ENCODE data around the gene COL6A5. TPM values are rescaled to one million over a fixed set of nuclear protein-coding genes. Genes with fewer than 3 reads are reported as not detected.

Gene COL6A5
- total and polyA plus RNA-seq, 2 donors (not counting 1 experiment from before 2014, with no cell fraction given) = 0.06 to 0.66 TPM

DNA sequence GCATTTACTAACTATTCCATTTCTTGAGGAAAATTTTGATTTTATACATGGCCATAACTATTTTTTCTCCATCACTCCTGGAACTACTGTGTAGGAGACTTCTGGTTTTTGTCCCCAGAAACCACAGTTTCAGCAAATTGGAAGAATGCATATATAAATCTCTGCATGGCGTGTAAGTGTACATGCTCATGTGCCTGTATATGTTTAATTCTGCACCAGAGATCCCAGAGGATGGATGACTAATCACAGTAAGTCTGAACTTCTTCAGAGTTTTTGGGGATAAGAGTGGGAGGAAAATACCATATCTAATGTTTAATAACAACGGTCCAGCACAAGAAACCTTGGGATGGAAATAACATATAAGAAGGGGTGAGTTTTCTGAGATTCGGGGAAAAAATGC, 160.6 kb downstream of the COL6A5 start:
- TF ChIP-seq EZH2 (IDR thresholded peaks at IDR 0.05; ENCODE audit: low read length, missing control alignments) (no peak), CTCF (conservative IDR thresholded peaks at IDR 0.05 in 1 of 2, IDR thresholded peaks at IDR 0.05 in 1 of 2; ENCODE audit: low read depth in 1 of 2, low read length in 2 of 2) (no peak)
- no peaks in the 10 kb centered on the region for H3K9me3 ChIP-seq (ENCODE audit: control insufficient read depth, insufficient read depth, low read depth, low read length)
- H3K4me3 ChIP-seq (replicated peaks in 1 of 4; ENCODE audit: control extremely low read depth in 1 of 4, insufficient read depth in 1 of 4, low read depth in 3 of 4, low read length in 4 of 4) = no peak overlapping the region
- H3K27me3 ChIP-seq (ENCODE audit: control insufficient read depth, insufficient read depth, low read length) = no peaks in the 10 kb centered on the region
- no peaks in the 10 kb centered on the region for H4K20me1 ChIP-seq (ENCODE audit: control insufficient read depth, extremely low read depth, insufficient read depth, low read length)
- no peak overlapping the region for H3K4me2 ChIP-seq (ENCODE audit: extremely low read depth, insufficient read depth, low read length)
- no peaks in the 10 kb centered on the region for H3K4me1 ChIP-seq (ENCODE audit: control insufficient read depth, extremely low read depth, insufficient read depth, low read length)
- H3K36me3 ChIP-seq (ENCODE audit: control insufficient read depth, insufficient read depth, low read length) = no peaks in the 10 kb centered on the region
- DNase-seq (ENCODE audit: low read depth in 2 of 2) = no peak
- H3K27ac ChIP-seq (ENCODE audit: insufficient read depth, low read length) = no peak overlapping the region
- no peaks in the 10 kb centered on the region for H3K79me2 ChIP-seq (ENCODE audit: control insufficient read depth, insufficient read depth, low read length)
- no peak overlapping the region for H2AFZ ChIP-seq (ENCODE audit: low read length)
- no peak overlapping the region for H3K9ac ChIP-seq (ENCODE audit: insufficient read depth, low read length)

- H4K20me1 ChIP-seq (ENCODE audit: control insufficient read depth, extremely low read depth, insufficient read depth, low read length) = no peaks in the 10 kb centered on the region
- H3K27me3 ChIP-seq (ENCODE audit: control insufficient read depth, insufficient read depth, low read length) = no peaks in the 10 kb centered on the region
These were observed 162.3 kb downstream of the COL6A5 start for GRCh38 chr3:130507746-130508145.

DNA sequence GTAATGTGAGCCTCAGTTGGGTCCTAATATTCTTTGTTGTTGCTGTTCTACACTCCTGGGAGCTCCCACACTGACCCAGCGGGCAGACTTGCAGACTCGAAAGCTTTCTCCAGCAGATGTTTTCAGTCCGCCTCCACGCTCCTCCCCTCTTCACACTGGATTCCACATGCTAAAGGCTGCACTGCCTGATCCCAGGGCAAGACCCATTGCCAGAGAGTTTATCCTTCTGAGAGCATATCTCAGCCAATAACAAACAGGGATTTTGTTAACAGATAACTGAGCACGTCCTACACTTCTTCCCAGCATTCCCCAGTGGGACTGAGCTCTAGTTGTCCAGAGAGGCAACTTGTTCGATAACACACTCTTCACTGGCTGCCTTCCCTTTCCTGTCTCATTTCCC, 163.5 kb downstream of the COL6A5 start:
- TF ChIP-seq EZH2 (IDR thresholded peaks at IDR 0.05; ENCODE audit: low read length, missing control alignments) (no peak), CTCF (conservative IDR thresholded peaks at IDR 0.05 in 1 of 2, IDR thresholded peaks at IDR 0.05 in 1 of 2; ENCODE audit: low read depth in 1 of 2, low read length in 2 of 2) (no peak)

More at GRCh38 chr3:130507746-130508145, 162.3 kb downstream of the COL6A5 start:
- no peak overlapping the region for H3K27ac ChIP-seq (ENCODE audit: insufficient read depth, low read length)
- no peaks in the 10 kb centered on the region for H3K79me2 ChIP-seq (ENCODE audit: control insufficient read depth, insufficient read depth, low read length)
- no peak overlapping the region for H2AFZ ChIP-seq (ENCODE audit: low read length)
- H3K4me2 ChIP-seq (ENCODE audit: extremely low read depth, insufficient read depth, low read length) = no peak overlapping the region
- no peak overlapping the region for H3K9ac ChIP-seq (ENCODE audit: insufficient read depth, low read length)
- TF ChIP-seq CTCF (conservative IDR thresholded peaks at IDR 0.05 in 1 of 2, IDR thresholded peaks at IDR 0.05 in 1 of 2; ENCODE audit: low read depth in 1 of 2, low read length in 2 of 2) = no peak
- TF ChIP-seq EZH2 (IDR thresholded peaks at IDR 0.05; ENCODE audit: low read length, missing control alignments) = no peak
- H3K4me3 ChIP-seq (replicated peaks in 1 of 4; ENCODE audit: control extremely low read depth in 1 of 4, insufficient read depth in 1 of 4, low read depth in 3 of 4, low read length in 4 of 4) = no peak overlapping the region
- no peak for DNase-seq (ENCODE audit: low read depth in 2 of 2)
- no peaks in the 10 kb centered on the region for H3K36me3 ChIP-seq (ENCODE audit: control insufficient read depth, insufficient read depth, low read length)
- no peaks in the 10 kb centered on the region for H3K4me1 ChIP-seq (ENCODE audit: control insufficient read depth, extremely low read depth, insufficient read depth, low read length)
- H3K9me3 ChIP-seq (ENCODE audit: control insufficient read depth, insufficient read depth, low read depth, low read length) = no peaks in the 10 kb centered on the region

More for the DNA sequence above, 163.5 kb downstream of the COL6A5 start:
- Histone ChIP-seq H3K4me1 (ENCODE audit: control insufficient read depth, extremely low read depth, insufficient read depth, low read length) (no peaks in the 10 kb centered on the region), H2AFZ (ENCODE audit: low read length) (peak overlapping the region; percentile 41), H3K27me3 (ENCODE audit: control insufficient read depth, insufficient read depth, low read length) (no peaks in the 10 kb centered on the region), H3K27ac (ENCODE audit: insufficient read depth, low read length) (no peak overlapping the region), H3K4me2 (ENCODE audit: extremely low read depth, insufficient read depth, low read length) (peak overlapping the region; percentile 29), H3K4me3 (replicated peaks in 1 of 4; ENCODE audit: control extremely low read depth in 1 of 4, insufficient read depth in 1 of 4, low read depth in 3 of 4, low read length in 4 of 4) (no peak overlapping the region), H3K79me2 (ENCODE audit: control insufficient read depth, insufficient read depth, low read length) (no peaks in the 10 kb centered on the region), H3K36me3 (ENCODE audit: control insufficient read depth, insufficient read depth, low read length) (no peaks in the 10 kb centered on the region), H3K9me3 (ENCODE audit: control insufficient read depth, insufficient read depth, low read depth, low read length) (no peaks in the 10 kb centered on the region), H3K9ac (ENCODE audit: insufficient read depth, low read length) (no peak overlapping the region), H4K20me1 (ENCODE audit: control insufficient read depth, extremely low read depth, insufficient read depth, low read length) (no peaks in the 10 kb centered on the region)
- peak in 1 of 2 donors; percentile 31 for DNase-seq (ENCODE audit: low read depth in 2 of 2)
